ENCODE measurements around the gene TXNDC17. TPM values are rescaled to one million over a fixed set of nuclear protein-coding genes. Genes with fewer than 3 reads are reported as not detected.
"Not testable (repeated sequence)": the region's sequence is repeated elsewhere in the genome, so short reads cannot be mapped to it uniquely, and the experiment has no call there.

The TXNDC17 gene
- total and polyA plus RNA-seq, 4 donors, result 33.1 to 255 (median 132) TPM

GRCh38 chr17:6654841-6655731 is 14.2 kb downstream of the TXNDC17 start:
- Histone ChIP-seq H3K27ac (ENCODE audit: low read depth in 1 of 2, low read length in 1 of 2) (no peak overlapping the region), H3K4me1 (ENCODE audit: control insufficient read depth in 5 of 5, insufficient read depth in 5 of 5, low read length in 5 of 5) (peaks cover 6 to 38% (median 14%) of the 10 kb centered on the region in 5 donors), H3K36me3 (ENCODE audit: control insufficient read depth in 4 of 4, insufficient read depth in 4 of 4, low read length in 4 of 4) (no peaks in the 10 kb centered on the region), H3K9ac (ENCODE audit: insufficient read depth in 1 of 2, low read length in 2 of 2) (no peak overlapping the region), H3K9me3 (ENCODE audit: control insufficient read depth in 4 of 4, insufficient read depth in 3 of 4, low read length in 3 of 4) (peaks cover 0 to 3% (median 0%) of the 10 kb centered on the region in 4 donors), H3K4me3 (no peak overlapping the region), H3K27me3 (ENCODE audit: control insufficient read depth in 3 of 3, insufficient read depth in 3 of 3, low read length in 2 of 3) (peaks cover 0 to 34% (median 31%) of the 10 kb centered on the region in 3 donors)
- no peak for TF ChIP-seq CTCF (IDR thresholded peaks at IDR 0.05; ENCODE audit: control extremely low read depth, extremely low read depth)
- 13 to 35% methylated on average over 46 of the region's 46 CpGs for WGBS, 2 donors
- peak; percentile 8 for ATAC-seq (ENCODE audit: insufficient read depth, low FRiP score)
- no peak for DNase-seq

- H3K9me3 ChIP-seq (ENCODE audit: control insufficient read depth in 4 of 4, insufficient read depth in 3 of 4, low read length in 3 of 4); ATAC-seq (ENCODE audit: insufficient read depth, low FRiP score); H3K9ac ChIP-seq (ENCODE audit: insufficient read depth in 1 of 2, low read length in 2 of 2); H3K4me3 ChIP-seq; DNase-seq; H3K27ac ChIP-seq (ENCODE audit: low read depth in 1 of 2, low read length in 1 of 2); H3K36me3 ChIP-seq (ENCODE audit: control insufficient read depth in 4 of 4, insufficient read depth in 4 of 4, low read length in 4 of 4): not testable (repeated sequence)
- peaks cover 0 to 32% (median 14%) of the 10 kb centered on the region in 5 donors for H3K4me1 ChIP-seq (ENCODE audit: control insufficient read depth in 5 of 5, insufficient read depth in 5 of 5, low read length in 5 of 5)
- WGBS, 2 donors, result 1 to 11% methylated on average over 17 to 38 of the region's 41 CpGs
- peaks cover 0 to 34% (median 31%) of the 10 kb centered on the region in 3 donors for H3K27me3 ChIP-seq (ENCODE audit: control insufficient read depth in 3 of 3, insufficient read depth in 3 of 3, low read length in 2 of 3)
These were observed 15.0 kb downstream of the TXNDC17 start for GRCh38 chr17:6655732-6656361.

GRCh38 chr17:6656797-6657632 is 16.2 kb downstream of the TXNDC17 start:
- WGBS, 2 donors, result 3 to 5% methylated on average over 46 to 54 of the region's 55 CpGs
- not testable (repeated sequence) for H3K9me3 ChIP-seq (ENCODE audit: control insufficient read depth in 4 of 4, insufficient read depth in 3 of 4, low read length in 3 of 4); H3K9ac ChIP-seq (ENCODE audit: insufficient read depth in 1 of 2, low read length in 2 of 2); ATAC-seq (ENCODE audit: insufficient read depth, low FRiP score); H3K36me3 ChIP-seq (ENCODE audit: control insufficient read depth in 4 of 4, insufficient read depth in 4 of 4, low read length in 4 of 4); DNase-seq; H3K4me3 ChIP-seq; H3K27ac ChIP-seq (ENCODE audit: low read depth in 1 of 2, low read length in 1 of 2)
- Histone ChIP-seq H3K4me1 (ENCODE audit: control insufficient read depth in 5 of 5, insufficient read depth in 5 of 5, low read length in 5 of 5) (peaks cover 0 to 28% (median 11%) of the 10 kb centered on the region in 5 donors), H3K27me3 (ENCODE audit: control insufficient read depth in 3 of 3, insufficient read depth in 3 of 3, low read length in 2 of 3) (peaks cover 0 to 34% (median 31%) of the 10 kb centered on the region in 3 donors)

- no peak overlapping the region for H3K4me3 ChIP-seq
- no peak for TF ChIP-seq CTCF (IDR thresholded peaks at IDR 0.05; ENCODE audit: control extremely low read depth, extremely low read depth)
These were observed 16.9 kb downstream of the TXNDC17 start for GRCh38 chr17:6657633-6658287.

GRCh38 chr17:6658411-6658810 is 17.6 kb downstream of the TXNDC17 start:
- H3K9me3 ChIP-seq (ENCODE audit: control insufficient read depth in 4 of 4, insufficient read depth in 3 of 4, low read length in 3 of 4); H3K27ac ChIP-seq (ENCODE audit: low read depth in 1 of 2, low read length in 1 of 2); H3K36me3 ChIP-seq (ENCODE audit: control insufficient read depth in 4 of 4, insufficient read depth in 4 of 4, low read length in 4 of 4); DNase-seq; H3K4me3 ChIP-seq; H3K9ac ChIP-seq (ENCODE audit: insufficient read depth in 1 of 2, low read length in 2 of 2); ATAC-seq (ENCODE audit: insufficient read depth, low FRiP score): not testable (repeated sequence)
- Histone ChIP-seq H3K27me3 (ENCODE audit: control insufficient read depth in 3 of 3, insufficient read depth in 3 of 3, low read length in 2 of 3) (peaks cover 0 to 27% (median 27%) of the 10 kb centered on the region in 3 donors), H3K4me1 (ENCODE audit: control insufficient read depth in 5 of 5, insufficient read depth in 5 of 5, low read length in 5 of 5) (peaks cover 0 to 14% (median 6%) of the 10 kb centered on the region in 5 donors)
- WGBS, 2 donors, result 96 to 97% methylated on average over 2 of the region's 5 CpGs

More at GRCh38 chr17:6657633-6658287, 16.9 kb downstream of the TXNDC17 start:
- DNase-seq, result no peak
- Histone ChIP-seq H3K9ac (ENCODE audit: insufficient read depth in 1 of 2, low read length in 2 of 2) (no peak overlapping the region), H3K4me1 (ENCODE audit: control insufficient read depth in 5 of 5, insufficient read depth in 5 of 5, low read length in 5 of 5) (peaks cover 0 to 21% (median 6%) of the 10 kb centered on the region in 5 donors), H3K36me3 (ENCODE audit: control insufficient read depth in 4 of 4, insufficient read depth in 4 of 4, low read length in 4 of 4) (no peaks in the 10 kb centered on the region), H3K27me3 (ENCODE audit: control insufficient read depth in 3 of 3, insufficient read depth in 3 of 3, low read length in 2 of 3) (peaks cover 0 to 34% (median 31%) of the 10 kb centered on the region in 3 donors), H3K27ac (ENCODE audit: low read depth in 1 of 2, low read length in 1 of 2) (no peak overlapping the region), H3K9me3 (ENCODE audit: control insufficient read depth in 4 of 4, insufficient read depth in 3 of 4, low read length in 3 of 4) (no peaks in the 10 kb centered on the region)
- no peak for ATAC-seq (ENCODE audit: insufficient read depth, low FRiP score)
- WGBS, 2 donors, result 61 to 75% methylated on average over 17 to 18 of the region's 18 CpGs
